HG02610 (cell line): Measurements from ENCODE around the gene ZNRF4.
"Not testable (repeated sequence)": the region's sequence is repeated elsewhere in the genome, so short reads cannot be mapped to it uniquely, and the experiment has no call there.

Source experiments
- ATAC-seq: cut with Tn5 transposase; IDR thresholded peaks from one replicate; pipeline ENCODE4 v1.9.1; 2021; ENCODE audit warnings: mild to moderate bottlenecking, moderate library complexity; ENCODE audit not compliant: unreplicated experiment

The ZNRF4 gene

GRCh38 chr19:5455367-5456129 lies at the start of gene ZNRF4:
Gene ZNRF4, plus strand, starts transcription at chr19:5455417. Its CDS starts 75 bp downstream, at chr19:5455492.
- ATAC-seq = no peak

DNA sequence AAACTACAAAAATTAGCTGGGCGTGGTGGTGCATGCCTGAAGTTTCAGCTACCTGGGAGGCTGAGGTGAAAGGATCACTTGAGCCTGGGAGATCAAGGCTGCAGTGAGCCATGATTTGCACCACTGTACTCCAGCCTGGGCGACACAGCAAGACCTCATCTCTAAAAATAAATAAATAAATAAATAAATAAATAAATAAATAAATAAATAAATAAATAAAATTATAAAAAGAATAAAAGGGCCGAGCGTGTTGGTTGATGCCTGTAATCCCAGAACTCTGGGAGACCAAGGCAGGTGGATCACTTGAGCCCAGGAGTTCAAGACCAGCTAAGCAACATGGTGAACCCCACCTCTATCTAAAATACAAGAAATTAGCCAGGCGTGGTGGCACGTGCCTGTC lies 49.0 kb upstream of the ZNRF4 start:
- ATAC-seq = not testable (repeated sequence)

DNA sequence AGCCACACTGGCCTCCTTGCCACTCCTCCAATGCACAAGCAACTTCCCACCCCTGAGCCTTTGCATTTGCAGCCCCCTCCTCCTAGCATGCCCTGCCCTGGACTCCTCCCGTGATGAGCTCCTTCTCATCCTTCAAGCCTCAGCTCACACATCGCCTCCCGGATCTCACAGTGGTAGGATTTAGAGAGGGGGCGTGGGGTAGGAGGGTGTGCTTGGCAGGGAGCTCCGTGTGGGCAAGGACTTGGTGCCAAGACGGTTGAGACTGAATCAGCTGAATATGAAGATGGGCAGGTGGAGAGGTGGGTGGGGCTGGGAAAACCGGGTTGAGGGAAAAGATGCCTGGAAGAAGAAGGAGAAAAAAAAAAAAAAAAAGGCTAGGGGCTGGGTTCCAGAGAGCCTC lies 48.4 kb upstream of the ZNRF4 start:
- no peak for ATAC-seq

GRCh38 chr19:5407356-5407755 lies 47.9 kb upstream of the ZNRF4 start:
- no peak for ATAC-seq

DNA sequence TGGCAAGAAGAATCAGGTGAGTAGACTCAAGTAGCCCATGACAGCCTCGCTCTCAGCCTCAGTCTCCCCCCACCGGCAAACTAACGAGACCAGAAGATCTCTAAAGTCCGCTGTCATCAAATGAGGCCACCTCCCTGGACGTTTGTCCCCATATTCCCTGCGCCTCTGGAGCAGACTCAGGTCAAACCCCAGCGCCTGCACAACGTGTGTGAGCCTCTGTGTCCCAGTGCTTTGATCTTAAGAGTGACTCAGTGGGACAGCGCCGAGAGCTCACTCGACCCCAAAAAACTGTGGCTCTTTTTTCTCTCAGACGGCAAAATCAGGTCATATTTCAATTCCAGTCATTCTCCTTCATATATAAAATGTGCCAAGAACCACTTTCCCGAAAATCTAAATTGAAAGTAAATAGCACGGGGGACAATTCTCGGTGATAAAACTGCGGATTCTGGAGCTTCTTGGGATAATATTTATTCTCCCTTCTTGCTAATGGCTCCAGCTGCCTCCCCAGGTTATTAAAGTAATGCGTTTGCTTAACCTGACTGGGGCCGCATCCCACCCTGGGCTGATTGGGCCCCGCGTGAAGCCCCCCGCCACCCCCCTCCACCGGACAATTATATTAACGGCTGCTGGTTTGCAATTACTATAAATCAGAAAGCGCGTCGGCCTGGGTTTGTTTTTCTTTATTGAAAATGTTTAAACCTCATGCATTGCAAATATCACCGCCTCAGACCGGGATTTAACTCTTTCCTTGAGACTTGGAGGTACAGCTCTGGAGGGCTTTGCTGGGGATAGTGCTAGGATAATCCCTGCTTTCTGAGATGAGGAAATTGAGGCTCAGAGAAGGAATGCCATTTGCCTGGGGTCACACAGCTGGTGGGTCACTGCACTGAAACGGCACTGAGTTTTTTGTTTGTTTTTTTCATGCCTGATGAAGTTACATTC lies 37.5 kb upstream of the ZNRF4 start:
- ATAC-seq = no peak

- ATAC-seq = no peak
Measured at GRCh38 chr19:5418677-5419076, 36.5 kb upstream of the ZNRF4 start.

- no peak for ATAC-seq
Measured at GRCh38 chr19:5420953-5421352, 34.3 kb upstream of the ZNRF4 start.

- ATAC-seq = no peak
Measured at GRCh38 chr19:5423567-5424125, 31.6 kb upstream of the ZNRF4 start.

DNA sequence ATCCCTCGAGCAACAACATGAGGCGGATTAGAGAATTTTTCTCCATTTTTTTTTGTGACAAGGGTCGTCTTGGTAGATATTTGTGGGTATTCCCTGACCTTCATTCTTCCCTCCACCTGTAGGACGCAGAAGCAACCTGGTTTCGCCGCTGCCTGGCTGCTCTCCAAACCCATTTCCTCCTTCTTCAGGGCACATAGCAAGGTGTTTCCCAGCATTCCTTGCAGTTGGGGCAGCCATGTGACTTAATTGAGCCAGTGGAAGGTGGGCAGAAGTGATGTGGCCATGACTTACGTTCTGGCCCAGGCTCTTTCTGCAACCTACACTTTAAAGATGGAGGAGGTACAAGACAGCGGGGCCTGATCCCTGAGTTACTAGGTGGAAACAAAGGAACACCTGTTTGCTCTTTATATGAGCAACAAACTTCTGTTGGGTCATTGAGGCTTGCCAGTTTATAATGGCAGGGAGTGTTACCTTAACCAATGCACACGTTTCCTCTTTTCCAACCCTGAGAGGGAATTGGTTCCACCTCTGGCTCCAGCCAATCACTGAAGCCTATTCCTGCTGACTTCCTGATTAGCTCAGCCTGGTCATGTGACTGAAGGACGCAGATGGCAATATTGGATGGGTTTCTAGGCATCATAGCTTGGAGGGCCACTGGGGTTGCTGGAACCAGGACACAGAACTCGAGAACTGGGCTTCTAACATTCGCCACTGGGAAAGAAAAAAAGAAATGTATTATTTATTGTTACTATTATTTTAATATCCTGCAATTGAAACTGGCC lies 30.8 kb upstream of the ZNRF4 start:
- no peak for ATAC-seq

DNA sequence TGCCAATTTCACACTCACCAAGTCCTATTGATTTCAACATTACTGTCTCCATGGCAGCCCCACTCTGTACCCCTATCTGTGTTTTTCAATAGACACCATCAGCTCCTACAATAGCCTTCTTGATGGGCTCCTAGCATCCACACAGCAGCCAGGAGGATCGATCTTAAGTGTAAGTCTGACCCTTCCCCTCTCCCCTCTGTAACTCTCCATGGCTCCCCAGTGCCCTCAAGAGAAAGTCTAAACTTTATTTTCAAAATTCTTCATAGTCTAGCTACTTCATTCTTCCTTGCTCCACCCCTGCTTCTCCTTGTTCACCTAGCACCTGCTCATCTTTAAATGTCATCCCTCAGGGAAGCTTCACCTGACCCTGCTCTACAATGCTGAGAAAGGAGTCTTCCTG lies 30.0 kb upstream of the ZNRF4 start:
- ATAC-seq = no peak

DNA sequence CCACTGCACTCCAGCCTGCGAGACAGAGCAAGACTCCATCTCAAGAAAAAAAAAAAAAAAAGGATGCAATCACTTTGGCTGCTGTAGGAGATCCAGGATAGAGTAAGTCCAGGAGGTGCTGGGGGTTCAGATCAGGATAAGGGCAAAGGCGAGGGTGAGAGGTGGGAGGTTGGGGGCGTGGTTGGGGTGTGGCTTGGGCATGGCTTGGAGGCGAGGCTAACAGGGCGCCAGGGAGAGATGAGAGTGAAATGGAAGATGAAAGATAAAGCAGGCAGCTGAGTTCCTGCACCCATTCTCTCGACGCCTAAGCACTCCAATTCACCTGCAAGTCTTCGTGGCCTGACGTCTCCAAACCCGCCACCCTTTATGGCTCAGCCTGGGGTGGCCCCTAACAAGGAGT lies 25.0 kb upstream of the ZNRF4 start:
- no peak for ATAC-seq

- ATAC-seq = no peak
Measured at GRCh38 chr19:5432687-5433086, 22.5 kb upstream of the ZNRF4 start.

GRCh38 chr19:5434351-5434917 lies 20.8 kb upstream of the ZNRF4 start:
- ATAC-seq = no peak

- no peak for ATAC-seq
Measured at GRCh38 chr19:5434970-5435641, 20.1 kb upstream of the ZNRF4 start.

GRCh38 chr19:5435642-5436017 lies 19.6 kb upstream of the ZNRF4 start:
- no peak for ATAC-seq

- ATAC-seq = no peak
Measured at GRCh38 chr19:5436106-5436947, 18.9 kb upstream of the ZNRF4 start.

GRCh38 chr19:5436948-5437306 lies 18.3 kb upstream of the ZNRF4 start:
- no peak for ATAC-seq

GRCh38 chr19:5438756-5439155 lies 16.5 kb upstream of the ZNRF4 start:
- not testable (repeated sequence) for ATAC-seq

- no peak for ATAC-seq
Measured at GRCh38 chr19:5439452-5439851, 15.8 kb upstream of the ZNRF4 start.
